Endothelial cell of umbilical vein (primary cell): Measurements from ENCODE around the gene DGKI. TPM values are rescaled to one million over a fixed set of nuclear protein-coding genes. Genes with fewer than 3 reads are reported as not detected.

Experiments
- BruUV-seq: library from RNA; stranded (reverse); fragments of 400-500 nt; replicated peaks from 2 replicates; lab custom pipeline; 2021; lab: Mats Ljungman, UMichigan
- CTCF ChIA-PET: fragments of 300-600, 350-600 bp; sonication (Branson Sonifier 250); formaldehyde crosslinking; loops from one replicate; lab custom pipeline; 2021; ENCODE audit warnings: antibody characterized with exemption, inconsistent platforms; lab: Charles Lee
- POLR2A ChIA-PET: fragments of 300-600, 350-600 bp; sonication (Branson Sonifier 250); formaldehyde crosslinking; loops from one replicate; lab custom pipeline; 2021; ENCODE audit warnings: antibody characterized with exemption, inconsistent platforms; lab: Charles Lee
- DNase-seq: peaks from one replicate; pipeline ENCODE4 v3.0.0-alpha.2; 2011; ENCODE audit warnings: low read depth, low spot score
- FAIRE-seq: peaks from 2 replicates; lab custom pipeline; 2011; peaks lifted over from hg19 to GRCh38; lab: Jason Lieb, UNC
- H2AFZ ChIP-seq: 2 replicates; pipeline ENCODE4 v1.6.0; 2012; ENCODE audit warnings: low read depth, low read length, control low read depth, inconsistent platforms
- H3K27ac ChIP-seq: 2 replicates; pipeline ENCODE4 v1.5.1; 2011; ENCODE audit warnings: low read depth, mild to moderate bottlenecking, control low read depth, low read length, moderate library complexity; ENCODE audit not compliant: insufficient read depth
- H3K27me3 ChIP-seq, 2 experiments: 2 replicates each; pipeline versions ENCODE4 v1.6.0 to v1.6.1; 2011; ENCODE audit warnings: low read length in 2 of 2, mixed read lengths in 1 of 2; ENCODE audit not compliant: control insufficient read depth in 2 of 2, insufficient read depth in 2 of 2
- H3K36me3 ChIP-seq, 2 experiments: 2 replicates in 1 of 2; 3 replicates in 1 of 2; pipeline ENCODE4 v1.5.1; 2011; ENCODE audit warnings: low read length in 2 of 2, mild to moderate bottlenecking in 1 of 2, moderate library complexity in 1 of 2; ENCODE audit not compliant: control insufficient read depth in 2 of 2, insufficient read depth in 2 of 2; ENCODE audit errors: extremely low read depth in 1 of 2
- H3K4me1 ChIP-seq: 3 replicates; pipeline ENCODE4 v1.5.1; 2011; ENCODE audit warnings: mild to moderate bottlenecking, low read length; ENCODE audit not compliant: control insufficient read depth, insufficient read depth; ENCODE audit errors: extremely low read depth
- H3K4me2 ChIP-seq: 2 replicates; pipeline ENCODE4 v1.6.1; 2011; ENCODE audit warnings: low read length, control low read depth, mixed read lengths; ENCODE audit not compliant: insufficient read depth
- H3K4me3 ChIP-seq, 3 experiments: fragments of 200-600 bp in 1 of 3; sonication (generic), shearing (Covaris generic) in 1 of 3; replicated peaks in 1 of 3; 2 replicates each; pipeline ENCODE4 v1.5.1; 2011 to 2016; ENCODE audit warnings: control low read depth in 3 of 3, low read length in 3 of 3, mild to moderate bottlenecking in 2 of 3, inconsistent platforms in 1 of 3, low read depth in 1 of 3, moderate library complexity in 1 of 3; ENCODE audit not compliant: insufficient read depth in 1 of 3
- H3K79me2 ChIP-seq: 2 replicates; pipeline ENCODE4 v1.6.0; 2012; ENCODE audit warnings: low read length, inconsistent platforms; ENCODE audit not compliant: control insufficient read depth, insufficient read depth
- H3K9ac ChIP-seq: replicated peaks from 2 replicates; pipeline ENCODE3; 2011; ENCODE audit warnings: low read length, control low read depth; ENCODE audit not compliant: insufficient read depth; ENCODE audit errors: extremely low read depth
- H3K9me1 ChIP-seq: replicated peaks from 3 replicates; pipeline ENCODE4 v1.6.0; 2011; ENCODE audit warnings: mild to moderate bottlenecking, low read length; ENCODE audit not compliant: control insufficient read depth, insufficient read depth; ENCODE audit errors: extremely low read depth
- H3K9me3 ChIP-seq: replicated peaks from 2 replicates; pipeline ENCODE4 v1.5.1; 2012; ENCODE audit warnings: low read length, inconsistent platforms; ENCODE audit not compliant: control insufficient read depth, insufficient read depth
- H4K20me1 ChIP-seq: replicated peaks from 2 replicates; pipeline ENCODE3; 2011; ENCODE audit warnings: mild to moderate bottlenecking, low read length; ENCODE audit not compliant: control insufficient read depth, insufficient read depth; ENCODE audit errors: extremely low read depth
- CTCF ChIP-seq, 2 donors: IDR thresholded peaks; 1 replicate in 1 of 2; 2 replicates in 1 of 2; pipeline ENCODE4 v1.5.1; 2011; ENCODE audit warnings: low read length in 2 of 2, mild to moderate bottlenecking in 2 of 2, moderate library complexity in 2 of 2, control low read depth in 1 of 2, inconsistent platforms in 1 of 2, low read depth in 1 of 2; ENCODE audit not compliant: insufficient read depth in 1 of 2; ENCODE audit errors: extremely low read depth in 1 of 2
- EZH2 ChIP-seq: IDR thresholded peaks from 2 replicates; pipeline ENCODE4 v1.6.1; 2012; ENCODE audit warnings: borderline replicate concordance, low read depth, mild to moderate bottlenecking, moderate library complexity, low read length, inconsistent platforms; ENCODE audit not compliant: severe bottlenecking
- FOS ChIP-seq: IDR thresholded peaks from 2 replicates; pipeline ENCODE4 v1.6.1; 2011; ENCODE audit warnings: mild to moderate bottlenecking, low read length, moderate library complexity, borderline replicate concordance; ENCODE audit not compliant: insufficient read depth
- GATA2 ChIP-seq: IDR thresholded peaks from 2 replicates; pipeline ENCODE4 v1.7.0; 2011; ENCODE audit warnings: low read depth, mild to moderate bottlenecking, moderate library complexity, mixed read lengths, low read length; ENCODE audit not compliant: insufficient read length, insufficient read depth
- JUN ChIP-seq: IDR thresholded peaks from 2 replicates; pipeline ENCODE4 v1.6.1; 2011; ENCODE audit warnings: borderline replicate concordance, low read depth; ENCODE audit not compliant: insufficient read length, insufficient read depth
- MAX ChIP-seq: IDR thresholded peaks from 2 replicates; pipeline ENCODE4 v1.6.1; 2011; ENCODE audit not compliant: insufficient read depth, insufficient read length
- MYC ChIP-seq: IDR thresholded peaks from one replicate; pipeline ENCODE4 v1.6.1; 2011; ENCODE audit warnings: mild to moderate bottlenecking, low read depth, low read length
- POLR2A ChIP-seq: IDR thresholded peaks from 2 replicates; pipeline ENCODE4 v1.6.1; 2012; ENCODE audit warnings: low read depth, mild to moderate bottlenecking, control low read depth, low read length
- POLR2AphosphoS5 ChIP-seq: IDR thresholded peaks from 2 replicates; pipeline ENCODE4 v1.6.1; 2012; ENCODE audit warnings: low read depth, mild to moderate bottlenecking, control low read depth, low read length, moderate library complexity; ENCODE audit not compliant: insufficient read depth
- dilution Hi-C: fragments of 300-500 bp; cut with MboI; formaldehyde crosslinking; loops from one replicate; pipeline ENCODE4 v1.15.0; 2019; ENCODE audit warnings: low sequenced_read_pairs; ENCODE audit not compliant: extremely low pct_ligation_motif_present
- intact Hi-C: fragments of 100-400 bp; cut with micrococcal nuclease; formaldehyde crosslinking; loops from one replicate; pipeline ENCODE4 v1.10.0; 2022
- polyA plus RNA-seq, 4 experiments: library from polyadenylated mRNA; depleted of rRNA in 3 of 4; stranded (reverse) in 3 of 4; unstranded in 1 of 4; fragments of >200 nt; gene quantifications; 2 replicates each; pipeline versions ENCODE4 v1.2.1 to v1.2.3, GENCODE V29; 2011 to 2012; ENCODE audit warnings: missing spikeins in 1 of 4
- total RNA-seq: library from RNA; stranded (reverse); gene quantifications from 2 replicates; pipeline ENCODE4 v1.2.3, GENCODE V29; 2021

DGKI gene
- total and polyA plus RNA-seq, 2 donors (not counting 3 experiments of a cell fraction or from before 2014, with no cell fraction given): 0.11 to 0.51 TPM

GRCh38 chr7:137354961-137355360 lies 491.8 kb downstream of the DGKI start:
- Histone ChIP-seq H3K9me3 (no peaks in the 10 kb centered on the region), H3K27ac (no peak overlapping the region), H3K79me2 (no peaks in the 10 kb centered on the region), H3K36me3 (no peaks in the 10 kb centered on the region), H2AFZ (no peak overlapping the region), H3K4me1 (no peaks in the 10 kb centered on the region), H3K27me3 (no peaks in the 10 kb centered on the region), H3K4me3 (no peak overlapping the region), H3K9ac (no peak overlapping the region), H3K9me1 (no peaks in the 10 kb centered on the region), H4K20me1 (no peaks in the 10 kb centered on the region), H3K4me2 (no peak overlapping the region)
- BruUV-seq: no TSS peak
- intact Hi-C loops (no loop called here), dilution Hi-C loops (no loop called here)
- ChIA-PET CTCF (no interaction called here), POLR2A (no interaction called here)
- no peak for DNase-seq
- no peak for TF ChIP-seq POLR2AphosphoS5
- no peak for TF ChIP-seq EZH2
- no peak for TF ChIP-seq MYC
- no peak for TF ChIP-seq CTCF (IDR thresholded peaks at IDR 0.05; ENCODE audit: extremely low read depth in 1 of 2, insufficient read depth in 1 of 2, low read depth in 1 of 2, low read length in 2 of 2)
- TF ChIP-seq JUN: no peak
- TF ChIP-seq POLR2A: no peak
- no peak for TF ChIP-seq GATA2
- no peak for TF ChIP-seq FOS
- no peak for TF ChIP-seq MAX
- FAIRE-seq: no peak
